ENCODE results near the gene STH.

The STH gene

GRCh38 chr17:46033392-46033791 lies 34.3 kb downstream of the STH start:
- CTCF ChIA-PET: interaction anchor here (0.6 to 2.7 kb wide), 6 partner anchors 12 to 160 kb away, joined by 3 to 13 read pairs (median 4); partner anchors contain the start of gene KANSL1
- no peak for DNase-seq (ENCODE audit: extremely low spot score)
- TF ChIP-seq, protein P1, sequence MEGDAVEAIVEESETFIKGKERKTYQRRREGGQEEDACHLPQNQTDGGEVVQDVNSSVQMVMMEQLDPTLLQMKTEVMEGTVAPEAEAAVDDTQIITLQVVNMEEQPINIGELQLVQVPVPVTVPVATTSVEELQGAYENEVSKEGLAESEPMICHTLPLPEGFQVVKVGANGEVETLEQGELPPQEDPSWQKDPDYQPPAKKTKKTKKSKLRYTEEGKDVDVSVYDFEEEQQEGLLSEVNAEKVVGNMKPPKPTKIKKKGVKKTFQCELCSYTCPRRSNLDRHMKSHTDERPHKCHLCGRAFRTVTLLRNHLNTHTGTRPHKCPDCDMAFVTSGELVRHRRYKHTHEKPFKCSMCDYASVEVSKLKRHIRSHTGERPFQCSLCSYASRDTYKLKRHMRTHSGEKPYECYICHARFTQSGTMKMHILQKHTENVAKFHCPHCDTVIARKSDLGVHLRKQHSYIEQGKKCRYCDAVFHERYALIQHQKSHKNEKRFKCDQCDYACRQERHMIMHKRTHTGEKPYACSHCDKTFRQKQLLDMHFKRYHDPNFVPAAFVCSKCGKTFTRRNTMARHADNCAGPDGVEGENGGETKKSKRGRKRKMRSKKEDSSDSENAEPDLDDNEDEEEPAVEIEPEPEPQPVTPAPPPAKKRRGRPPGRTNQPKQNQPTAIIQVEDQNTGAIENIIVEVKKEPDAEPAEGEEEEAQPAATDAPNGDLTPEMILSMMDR (IDR thresholded peaks at IDR 0.05; ENCODE audit: control extremely low read depth, extremely low read depth, low read depth, missing control alignments): no peak
- POLR2A ChIA-PET: interaction anchor here (0.6 kb wide), 1 partner anchor 9 kb away, joined by 9 read pairs; no protein-coding TSS in a partner anchor

- ChIA-PET POLR2A (interaction anchor here (0.6 kb wide), 1 partner anchor 13 kb away, joined by 5 read pairs; no protein-coding TSS in a partner anchor), CTCF (interaction anchor here (0.8 to 3.1 kb wide), 6 partner anchors 10 to 450 kb away, joined by 3 to 26 read pairs (median 4); no protein-coding TSS in a partner anchor)
- TF ChIP-seq, protein P1 (IDR thresholded peaks at IDR 0.05; ENCODE audit: control extremely low read depth, extremely low read depth, low read depth, missing control alignments): no peak
- no peak for DNase-seq (ENCODE audit: extremely low spot score)
Observed at GRCh38 chr17:46035112-46035818, 36.2 kb downstream of the STH start.

GRCh38 chr17:46036491-46036890 lies 37.4 kb downstream of the STH start:
- POLR2A ChIA-PET: no interaction called here
- TF ChIP-seq, protein P1 (IDR thresholded peaks at IDR 0.05; ENCODE audit: control extremely low read depth, extremely low read depth, low read depth, missing control alignments): no peak
- no peak for DNase-seq (ENCODE audit: extremely low spot score)
- CTCF ChIA-PET: interaction anchor here (1.1 to 5.0 kb wide), 3 partner anchors 8 to 176 kb away, joined by 4 to 26 read pairs (median 16); no protein-coding TSS in a partner anchor

- ChIA-PET CTCF (interaction anchor here (1.0 to 5.0 kb wide), 4 partner anchors 8 to 175 kb away, joined by 4 to 16 read pairs (median 12); no protein-coding TSS in a partner anchor), POLR2A (interaction anchor here (0.5 kb wide), 1 partner anchor 135 kb away, joined by 3 read pairs; no protein-coding TSS in a partner anchor)
- TF ChIP-seq, protein P1 (IDR thresholded peaks at IDR 0.05; ENCODE audit: control extremely low read depth, extremely low read depth, low read depth, missing control alignments): no peak
- no peak for DNase-seq (ENCODE audit: extremely low spot score)
Observed at GRCh38 chr17:46037722-46038255, 38.7 kb downstream of the STH start.

- DNase-seq (ENCODE audit: extremely low spot score): no peak
- POLR2A ChIA-PET: no interaction called here
- CTCF ChIA-PET: interaction anchor here (1.0 to 5.0 kb wide), 9 partner anchors 8 to 207 kb away, joined by 3 to 16 read pairs (median 4); no protein-coding TSS in a partner anchor
- TF ChIP-seq, protein P1 (IDR thresholded peaks at IDR 0.05; ENCODE audit: control extremely low read depth, extremely low read depth, low read depth, missing control alignments): no peak
Observed at GRCh38 chr17:46038414-46038813, 39.4 kb downstream of the STH start.

DNA sequence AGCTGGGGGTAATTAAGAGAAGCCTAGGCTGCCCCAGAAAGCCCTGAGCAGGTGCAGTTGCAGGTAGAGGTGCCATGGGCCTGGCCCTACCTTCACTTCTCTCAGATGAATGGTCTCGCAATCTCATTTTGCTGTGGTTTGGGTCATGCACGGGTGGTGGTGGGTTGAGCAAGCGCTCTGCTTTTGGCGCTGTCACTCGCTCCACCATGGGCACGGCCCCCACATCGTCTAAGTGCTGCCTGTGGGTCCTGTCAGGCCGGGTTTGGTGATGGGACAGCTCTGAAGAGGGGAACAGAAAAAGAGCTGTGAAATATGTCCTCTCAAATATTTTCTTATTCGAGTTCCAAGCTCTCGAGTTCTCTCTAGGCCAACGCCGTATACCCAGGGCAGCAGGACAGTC lies 39.9 kb downstream of the STH start:
- no peak for DNase-seq (ENCODE audit: extremely low spot score)
- TF ChIP-seq, protein P1 (IDR thresholded peaks at IDR 0.05; ENCODE audit: control extremely low read depth, extremely low read depth, low read depth, missing control alignments): no peak
- POLR2A ChIA-PET: no interaction called here
- CTCF ChIA-PET: interaction anchor here (0.8 to 5.0 kb wide), 10 partner anchors 8 to 207 kb away, joined by 3 to 16 read pairs (median 4); no protein-coding TSS in a partner anchor
